Measurements from ENCODE around the gene PTPRZ1.

- TF ChIP-seq CTCF (IDR thresholded peaks at IDR 0.05; ENCODE audit: low read depth, low read length), result no peak
- TF ChIP-seq EZH2phosphoT487 (IDR thresholded peaks at IDR 0.05; ENCODE audit: low read depth), result no peak
These were observed 1.8 kb upstream of the PTPRZ1 start for GRCh38 chr7:121871188-121871587.

Data from OCI-LY3 (cell line).